ENCODE data around the gene SLC5A9.

GRCh38 chr1:48196237-48196636 lies 26.3 kb upstream of the SLC5A9 start:
- TF ChIP-seq POLR2A (IDR thresholded peaks at IDR 0.05) (no peak), CTCF (IDR thresholded peaks at IDR 0.05) (no peak), EP300 (IDR thresholded peaks at IDR 0.05) (no peak)
